NB4 (cell line): ENCODE results near the gene UNC13D.

Source experiments
- CTCF ChIP-seq: IDR thresholded peaks from one replicate; pipeline ENCODE4 v1.5.1; 2012; ENCODE audit warnings: low read depth, low read length
- MAX ChIP-seq: IDR thresholded peaks from 2 replicates; pipeline ENCODE4 v1.6.1; 2011; ENCODE audit warnings: low read depth, low read length
- MYC ChIP-seq: IDR thresholded peaks from 2 replicates; pipeline ENCODE4 v1.6.1; 2011; ENCODE audit warnings: low read depth, low read length
- POLR2A ChIP-seq: IDR thresholded peaks from 2 replicates; pipeline ENCODE4 v1.6.1; 2011; ENCODE audit warnings: mild to moderate bottlenecking; ENCODE audit not compliant: insufficient read length; ENCODE audit errors: extremely low read depth

GRCh38 chr17:75819116-75819515 is 25.1 kb downstream of the UNC13D start:
- TF ChIP-seq CTCF (no peak), POLR2A (no peak), MAX (no peak), MYC (no peak)
